DMS114 treated with DMSO at 0.1 percent for 48 hours (cell line): ENCODE measurements around the gene PDE5A.
"Not testable (repeated sequence)": the region's sequence is repeated elsewhere in the genome, so short reads cannot be mapped to it uniquely, and the experiment has no call there.

Experiments used
- DNase-seq: peaks from one replicate; lab custom pipeline; 2025; ENCODE audit not compliant: unreplicated experiment; lab: John Stamatoyannopoulos, UW

Gene PDE5A

DNA sequence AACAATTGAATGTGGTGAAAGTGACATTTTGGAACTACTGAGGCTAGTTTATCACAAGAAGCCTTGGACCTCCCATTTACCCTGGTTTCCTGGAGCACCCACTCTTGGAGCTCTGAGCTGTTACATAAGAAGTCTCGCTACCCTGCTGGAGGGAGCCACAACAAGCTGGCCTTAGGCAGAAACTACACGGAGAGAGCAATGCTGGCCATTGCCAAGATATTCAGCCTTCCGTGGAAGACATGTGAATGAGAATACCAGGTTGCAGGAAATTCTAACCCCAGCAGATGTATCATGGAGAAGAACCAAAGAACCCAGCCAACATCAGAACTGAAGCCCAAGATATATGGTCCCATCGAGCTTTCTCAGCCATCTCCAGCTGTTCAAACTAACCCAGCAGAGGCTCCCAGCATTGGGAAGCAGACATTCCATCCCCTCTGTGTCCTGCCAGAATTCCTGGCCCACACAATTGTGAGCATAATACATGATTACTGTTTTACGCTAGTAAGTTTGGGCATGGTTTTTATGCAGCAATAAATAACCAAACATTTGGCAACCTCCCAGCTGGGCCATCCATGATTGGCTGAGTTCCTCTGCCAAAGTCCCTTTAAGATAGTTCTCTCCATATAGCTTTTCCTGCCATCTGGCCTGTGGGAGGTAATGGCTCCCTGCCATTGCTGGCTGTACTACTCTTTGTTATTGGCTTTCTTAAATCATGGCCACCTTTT lies 17.9 kb upstream of the PDE5A start:
- DNase-seq: no peak

DNA sequence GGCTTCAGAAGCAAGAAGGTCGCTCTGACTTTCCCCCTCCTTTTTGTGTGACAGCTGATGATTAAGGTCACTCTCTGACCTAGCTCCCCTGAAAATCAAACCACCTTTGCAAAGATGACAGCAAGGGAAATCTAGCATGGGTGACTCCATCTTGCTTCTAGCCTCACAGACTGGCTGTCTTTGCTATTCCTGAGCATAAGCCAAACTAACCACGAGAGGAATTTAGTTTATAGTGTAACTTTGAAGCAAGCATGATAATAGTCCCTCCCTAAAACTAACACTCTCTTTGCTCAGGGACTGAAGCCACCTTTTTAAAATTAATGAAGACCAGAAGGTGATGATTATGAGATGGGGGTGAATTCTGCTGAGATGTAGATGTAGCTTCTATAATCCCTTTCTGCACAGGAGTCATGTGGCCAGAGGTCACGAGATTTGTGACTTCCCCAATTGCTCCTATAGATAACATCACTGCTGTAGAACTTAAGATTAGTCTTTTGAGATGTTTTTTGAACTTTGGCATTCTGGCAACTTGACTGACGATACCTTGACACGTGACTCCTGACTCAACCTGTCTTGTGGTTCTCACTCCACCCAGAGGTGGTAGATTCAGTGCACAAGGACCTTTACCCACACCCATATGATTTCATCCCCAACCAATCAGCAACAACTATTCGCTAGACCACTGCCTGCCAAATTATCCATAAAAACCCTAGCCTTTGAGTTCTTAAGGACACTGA lies 14.9 kb upstream of the PDE5A start:
- no peak for DNase-seq

DNA sequence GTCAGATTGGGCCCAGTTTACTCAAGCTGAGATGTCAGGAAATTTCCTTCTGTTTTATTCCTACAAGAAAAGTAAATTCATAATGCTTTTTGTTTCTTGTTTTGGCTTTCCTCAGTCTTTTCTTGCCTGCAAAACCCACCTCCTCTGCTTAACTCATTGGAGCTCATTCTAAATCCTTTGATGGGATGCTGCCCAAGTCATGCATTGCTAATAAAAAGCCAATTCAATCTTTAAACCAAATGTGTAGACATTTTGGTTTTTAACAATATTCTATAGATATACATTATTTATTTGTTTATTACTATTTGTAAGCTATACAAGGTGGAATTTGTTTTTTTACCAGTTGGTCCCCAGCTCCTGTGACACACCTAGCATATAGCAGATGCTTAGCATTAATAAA lies 13.2 kb upstream of the PDE5A start:
- DNase-seq: no peak

DNA sequence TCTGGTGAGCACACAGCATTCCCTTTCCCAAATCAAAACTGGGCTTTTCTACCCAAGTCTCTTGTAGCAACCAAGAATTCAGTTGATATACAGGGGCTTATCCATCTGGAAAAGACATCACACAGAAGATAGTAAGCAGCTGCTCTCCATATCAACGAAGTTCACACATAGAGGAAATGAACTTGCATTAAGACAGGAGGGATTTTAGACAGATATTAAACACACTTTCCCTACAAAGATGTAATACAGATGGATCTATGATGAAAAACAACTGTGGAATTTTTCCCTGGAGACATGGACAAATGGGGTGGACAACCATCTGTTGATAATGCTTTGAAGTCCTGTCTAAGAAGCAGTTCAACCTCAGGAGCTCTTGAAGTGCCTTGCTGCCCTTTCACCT lies 9.8 kb upstream of the PDE5A start:
- DNase-seq: no peak

DNA sequence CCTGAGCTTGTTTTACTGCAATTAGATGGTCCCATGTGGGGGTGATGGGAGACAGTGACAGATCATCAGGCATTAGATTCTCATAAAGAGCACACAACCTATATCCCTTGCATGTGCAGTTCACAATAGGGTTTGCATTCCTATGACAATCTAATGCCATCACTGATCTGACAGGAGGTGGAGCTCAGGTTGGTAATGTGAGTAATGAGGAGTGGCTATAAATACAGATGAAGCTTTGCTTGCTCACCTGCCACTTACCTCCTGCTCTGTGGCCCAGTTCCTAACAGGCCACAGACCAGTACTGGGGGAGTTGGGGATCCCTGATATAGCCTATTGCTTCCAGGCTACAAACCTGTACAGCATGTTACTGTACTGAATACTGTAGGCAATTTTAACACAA lies 8.2 kb upstream of the PDE5A start:
- DNase-seq: not testable (repeated sequence)

DNA sequence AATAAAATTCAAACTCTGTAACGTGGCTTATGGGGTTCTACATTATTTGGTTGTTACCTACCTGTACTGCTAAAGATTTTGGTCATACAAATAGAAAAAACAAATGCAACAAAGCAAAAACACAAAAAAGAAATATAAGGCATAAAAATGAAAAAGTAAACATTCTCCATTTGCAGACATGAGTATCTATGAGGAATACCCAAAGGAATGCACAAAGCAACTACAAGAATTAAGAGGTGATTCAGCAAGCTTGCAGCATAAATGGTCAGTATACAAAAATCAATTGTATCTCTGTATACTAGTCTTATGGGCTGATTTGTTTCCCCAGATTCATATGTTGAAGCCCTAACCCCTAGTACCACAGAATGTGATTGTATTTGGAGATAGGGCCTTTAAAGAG lies 3.6 kb upstream of the PDE5A start:
- DNase-seq: no peak

DNA sequence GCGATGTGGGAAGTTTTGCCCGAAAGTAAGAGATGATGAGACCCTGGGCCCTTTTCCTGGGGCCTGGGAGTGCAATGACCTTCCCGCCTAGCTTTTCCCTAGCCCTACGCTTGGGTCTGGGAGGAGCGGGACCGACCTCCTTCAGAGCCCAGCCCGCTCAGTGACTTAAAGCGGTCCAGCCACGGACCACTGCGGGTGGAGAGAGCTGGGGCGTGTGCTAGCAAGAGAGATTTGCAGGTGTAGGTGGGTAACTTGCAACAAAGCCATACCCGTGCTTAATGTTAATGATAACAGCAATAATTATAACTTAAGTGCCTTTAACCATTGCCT lies 503 bp upstream of the PDE5A start:
- no peak for DNase-seq

DNA sequence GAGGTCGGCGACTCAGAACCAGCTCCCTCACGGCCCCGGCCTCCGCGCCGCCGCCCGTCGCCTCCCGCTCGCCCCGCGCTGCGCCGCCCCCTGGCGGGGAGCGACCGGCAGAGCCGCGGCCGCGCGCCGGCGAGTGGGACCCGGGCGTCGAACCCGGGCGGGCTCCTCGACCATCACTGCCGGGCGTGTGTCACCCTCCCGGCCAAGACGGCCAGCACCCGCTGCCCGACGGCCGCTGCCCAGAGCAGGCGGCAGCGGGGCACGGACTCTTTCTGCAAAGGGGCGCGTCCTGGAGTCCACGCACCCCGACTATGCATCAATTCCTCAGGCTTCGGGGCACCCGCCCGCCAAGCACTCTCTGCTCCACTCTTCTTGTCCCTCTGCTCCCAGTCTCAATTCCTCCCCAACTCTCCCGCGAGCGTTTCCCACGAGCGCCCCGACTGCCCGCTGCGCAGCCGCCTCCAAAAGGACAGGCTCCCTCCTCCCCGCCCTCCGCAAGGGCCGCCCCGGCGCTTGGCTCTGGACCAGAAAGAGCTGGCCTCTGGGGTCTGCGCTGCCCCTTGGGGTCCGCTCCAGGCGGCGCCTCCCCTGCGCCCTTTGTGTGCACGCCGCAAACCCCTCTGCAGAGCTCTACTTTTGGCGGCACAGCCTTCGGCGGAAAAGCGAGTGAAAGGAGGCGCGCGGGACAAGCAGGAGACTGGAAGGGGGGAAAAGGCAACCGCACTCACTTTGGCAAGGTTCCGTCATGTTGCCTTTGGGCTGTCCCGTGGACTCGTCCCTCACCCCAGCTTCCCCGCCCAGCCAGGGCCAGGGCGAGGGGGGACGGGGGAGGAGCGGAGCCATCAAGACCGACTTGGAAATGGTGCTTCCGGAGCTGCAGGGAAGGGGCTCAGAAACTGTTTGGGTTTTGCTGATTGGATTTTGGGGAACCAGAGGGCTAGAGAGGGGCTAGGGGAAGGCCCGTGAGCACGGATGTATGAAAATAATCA lies 1.0 kb downstream of the PDE5A start:
- peak; percentile 23 for DNase-seq

DNA sequence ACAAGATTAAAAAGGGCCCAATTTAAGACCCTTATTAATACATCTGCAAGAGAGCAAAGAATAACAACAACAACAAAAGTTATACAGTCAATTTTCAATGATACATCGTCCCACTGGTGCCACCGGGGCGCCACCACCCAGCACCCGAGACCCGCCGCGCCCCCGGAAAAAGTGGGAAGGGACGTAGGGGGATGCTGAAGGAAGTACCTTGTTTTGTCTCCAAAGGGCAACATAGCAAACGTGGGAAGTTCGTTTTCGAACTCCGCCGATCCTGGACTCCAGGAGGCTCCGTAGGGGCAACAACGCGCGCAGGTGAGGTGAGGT lies 1.7 kb downstream of the PDE5A start:
- DNase-seq: no peak

DNA sequence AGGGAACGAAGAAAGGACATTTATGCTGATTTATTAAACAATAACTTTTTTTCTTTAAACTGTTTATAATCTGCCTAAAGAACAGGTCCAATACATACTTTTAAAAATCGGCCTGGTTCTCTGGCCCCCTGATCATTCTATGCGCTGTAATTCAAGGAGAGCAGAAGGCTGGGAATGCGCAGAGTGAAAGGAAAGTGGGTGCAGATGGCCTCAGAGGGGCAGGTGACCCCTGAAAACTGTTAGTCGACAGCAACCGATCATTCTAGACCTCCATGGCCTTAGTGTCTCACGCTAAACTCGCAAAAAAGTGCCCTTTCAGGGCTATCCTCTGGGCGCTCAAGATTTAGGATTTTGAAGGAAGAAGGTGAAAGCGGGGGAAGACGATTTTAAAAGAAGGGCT lies 2.2 kb downstream of the PDE5A start:
- no peak for DNase-seq

DNA sequence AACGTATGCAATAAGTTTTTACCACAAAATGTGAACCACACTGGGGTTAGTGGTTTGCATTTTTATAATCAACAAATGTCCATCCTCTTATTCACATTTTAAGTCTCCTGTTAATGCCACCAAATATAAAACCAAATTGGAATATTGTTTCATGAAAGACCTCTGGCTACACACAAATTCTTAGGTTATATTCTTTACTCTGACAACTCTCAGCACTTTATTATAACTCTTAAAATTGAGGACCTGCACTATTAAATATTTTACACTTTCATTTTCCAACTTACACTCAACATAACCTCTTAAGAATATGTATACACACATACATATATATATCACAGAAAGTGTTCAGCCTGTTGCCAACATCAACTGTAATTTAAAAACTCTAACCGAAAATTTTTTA lies 2.8 kb downstream of the PDE5A start:
- no peak for DNase-seq

DNA sequence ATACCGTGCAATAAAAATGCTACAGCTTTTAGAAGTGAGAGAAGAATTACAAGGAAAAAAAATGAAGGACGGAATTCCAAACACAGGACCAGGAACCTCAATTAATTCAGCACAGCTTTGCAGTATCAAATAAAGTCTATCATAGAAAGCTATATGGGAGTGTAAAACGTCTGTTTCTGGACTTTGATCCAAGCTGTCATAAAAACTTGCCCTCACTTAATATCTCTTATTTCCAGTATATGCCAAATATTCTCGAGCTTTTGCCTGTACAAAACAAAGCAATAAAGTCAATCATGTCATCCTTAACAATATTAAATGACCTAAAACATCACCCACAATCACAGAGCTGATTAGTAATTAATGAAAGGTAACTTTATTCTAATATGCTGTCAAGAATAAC lies 4.2 kb downstream of the PDE5A start:
- no peak for DNase-seq

DNA sequence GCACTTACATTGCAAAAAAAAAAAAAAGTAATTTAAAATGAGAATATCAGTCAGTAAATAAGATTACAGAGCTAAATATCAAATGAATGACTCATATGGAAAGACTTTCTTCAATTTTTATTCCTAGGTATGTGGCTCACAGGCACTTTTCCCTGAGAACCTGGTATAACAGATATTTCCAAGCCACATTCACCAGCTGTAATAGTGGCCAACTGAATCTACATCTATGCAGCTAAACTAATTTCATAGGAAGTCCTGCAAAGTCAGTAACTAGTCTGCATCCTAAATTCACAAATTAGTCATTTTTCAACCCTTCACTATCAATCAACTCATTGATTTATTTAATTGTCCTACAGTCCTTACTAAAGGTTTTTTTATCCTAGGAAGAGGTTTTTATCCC lies 5.6 kb downstream of the PDE5A start:
- DNase-seq: no peak

DNA sequence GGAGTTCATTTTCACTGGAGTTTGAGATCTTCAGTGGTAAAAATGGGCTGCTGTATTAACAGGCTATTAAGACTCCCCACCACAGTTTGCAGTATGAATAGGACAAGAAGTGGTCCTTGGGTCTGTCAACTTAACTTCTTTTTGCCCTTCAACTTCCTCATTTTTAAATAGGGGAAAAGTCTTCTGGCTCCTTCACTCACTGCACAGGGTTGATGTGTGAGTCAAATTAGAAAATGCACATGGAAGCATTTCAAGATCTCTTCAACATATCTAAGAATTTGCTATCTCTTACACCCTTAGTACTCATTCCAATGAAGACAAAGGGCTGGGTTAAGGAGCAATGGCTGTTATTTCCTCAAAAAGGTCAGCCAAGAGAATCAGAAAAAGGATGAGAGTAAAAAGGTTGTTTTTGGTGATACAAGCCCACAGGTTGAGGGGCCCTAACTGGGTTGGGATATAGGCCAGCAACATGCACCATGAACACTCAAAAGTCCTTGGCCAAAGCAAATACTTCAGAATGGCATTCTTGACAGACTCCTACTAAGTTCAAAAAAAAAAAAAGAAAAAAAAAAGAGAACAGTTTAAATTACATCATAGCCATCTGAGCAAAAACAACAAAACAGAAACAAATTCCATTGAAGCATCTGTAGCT lies 13.4 kb downstream of the PDE5A start:
- DNase-seq: no peak

DNA sequence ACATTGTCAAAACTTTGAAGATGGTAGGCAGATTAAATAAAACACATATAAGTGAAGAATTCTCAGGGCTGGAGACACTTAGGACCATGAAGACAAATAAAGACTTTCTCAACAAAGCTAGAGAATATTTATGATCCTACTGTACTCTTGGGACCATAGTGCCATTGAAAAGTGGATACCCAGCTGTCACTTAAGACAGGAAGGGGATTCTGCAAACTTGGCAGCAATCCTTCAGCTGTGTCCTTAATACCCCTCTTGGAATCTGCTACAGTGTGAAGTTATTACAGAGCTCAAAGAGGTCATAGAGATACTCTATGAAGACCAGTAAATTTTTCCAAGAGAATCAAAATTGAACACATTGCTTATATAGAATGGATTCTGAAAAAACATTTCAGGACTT lies 24.3 kb downstream of the PDE5A start:
- no peak for DNase-seq

DNA sequence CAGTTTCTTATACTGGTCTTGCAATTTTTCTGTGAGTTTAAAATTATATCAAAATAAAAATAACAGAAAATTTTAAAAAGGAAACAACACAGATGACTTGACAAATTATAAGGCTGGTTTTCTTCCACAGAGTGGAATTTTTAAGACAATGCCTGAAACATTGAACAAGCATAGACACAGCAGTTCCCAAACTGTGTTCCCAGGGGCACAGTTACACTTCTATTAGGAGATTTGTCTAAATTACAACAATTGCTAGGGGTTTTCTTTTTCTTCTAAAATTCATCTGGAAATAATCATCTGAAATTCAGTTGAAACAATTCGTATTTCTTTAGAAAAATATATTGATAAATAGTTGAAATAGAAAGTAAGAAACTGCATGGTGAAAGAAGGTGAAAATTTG lies 26.2 kb downstream of the PDE5A start:
- no peak for DNase-seq

DNA sequence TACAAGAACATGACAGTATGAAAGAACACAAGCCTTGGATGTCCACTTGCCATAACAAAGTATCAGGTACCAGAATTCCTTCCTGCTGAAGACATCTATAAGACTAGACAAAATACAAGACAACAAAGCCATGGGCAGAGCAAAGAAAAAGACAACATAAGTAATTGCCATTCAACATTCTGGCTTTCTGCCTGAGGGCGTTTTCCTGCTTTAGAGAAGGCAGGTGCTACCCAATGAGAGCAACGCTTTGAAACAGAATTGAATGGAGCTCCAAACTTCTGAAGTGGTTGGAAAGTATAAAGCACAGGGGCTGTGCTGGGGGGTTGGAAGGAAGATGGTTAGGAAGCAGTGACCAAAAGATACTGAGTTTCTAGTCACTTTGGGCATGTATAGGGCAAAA lies 30.1 kb downstream of the PDE5A start:
- DNase-seq: no peak

DNA sequence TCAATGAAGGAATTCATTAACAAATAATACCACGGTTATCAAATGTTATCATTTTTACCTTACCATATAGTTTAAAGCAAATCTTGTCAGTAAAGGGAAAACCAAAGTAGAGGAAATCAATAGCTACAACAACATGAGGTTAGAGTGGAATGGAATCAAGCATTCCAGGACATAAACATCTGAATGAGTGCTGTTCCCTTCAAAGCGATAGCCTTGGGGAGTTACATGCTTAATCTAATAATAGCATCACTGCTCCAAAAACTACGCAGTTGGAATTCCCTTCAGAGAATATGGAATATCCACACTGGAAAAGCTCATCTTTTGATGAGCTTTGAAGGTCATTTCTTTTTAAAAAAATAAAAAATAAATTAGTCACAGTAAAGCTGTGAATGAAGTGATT lies 31.2 kb downstream of the PDE5A start:
- DNase-seq: no peak

DNA sequence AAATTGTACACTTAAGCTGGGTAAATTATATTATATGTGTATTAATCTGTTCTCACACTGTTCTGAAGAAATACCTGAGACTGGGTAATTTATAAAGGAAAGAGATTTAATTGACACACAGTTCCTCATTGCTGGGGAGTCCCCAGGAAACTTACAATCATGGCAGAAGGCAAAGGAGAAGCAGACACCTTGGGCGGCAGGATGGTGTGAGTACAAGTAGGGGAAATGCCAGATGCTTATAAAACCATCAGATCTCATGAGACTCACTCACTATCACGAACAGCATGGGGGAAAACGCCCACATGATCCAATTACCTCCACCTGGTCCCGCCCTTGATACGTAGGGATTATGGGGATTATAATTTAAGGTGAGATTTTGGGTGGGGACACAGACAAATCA lies 34.9 kb downstream of the PDE5A start:
- no peak for DNase-seq

DNA sequence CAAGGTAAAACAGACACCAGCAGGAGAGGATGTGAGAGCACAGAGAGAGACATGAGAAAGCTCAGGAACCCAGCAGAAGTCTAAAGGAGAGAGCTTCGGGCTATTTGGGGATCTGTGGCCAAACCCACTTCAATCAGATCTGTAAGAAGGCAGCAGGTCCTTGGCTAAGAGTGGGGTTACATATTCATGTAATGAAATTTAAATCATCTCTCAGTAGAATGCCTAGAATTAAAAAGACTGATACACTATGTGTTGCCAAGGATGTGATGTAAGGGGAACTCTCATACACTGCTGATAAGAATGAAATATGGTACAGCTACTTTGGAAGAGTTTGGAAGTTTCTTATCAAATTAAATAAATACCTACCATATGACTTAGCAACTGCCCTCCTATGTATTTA lies 35.8 kb downstream of the PDE5A start:
- DNase-seq: no peak

DNA sequence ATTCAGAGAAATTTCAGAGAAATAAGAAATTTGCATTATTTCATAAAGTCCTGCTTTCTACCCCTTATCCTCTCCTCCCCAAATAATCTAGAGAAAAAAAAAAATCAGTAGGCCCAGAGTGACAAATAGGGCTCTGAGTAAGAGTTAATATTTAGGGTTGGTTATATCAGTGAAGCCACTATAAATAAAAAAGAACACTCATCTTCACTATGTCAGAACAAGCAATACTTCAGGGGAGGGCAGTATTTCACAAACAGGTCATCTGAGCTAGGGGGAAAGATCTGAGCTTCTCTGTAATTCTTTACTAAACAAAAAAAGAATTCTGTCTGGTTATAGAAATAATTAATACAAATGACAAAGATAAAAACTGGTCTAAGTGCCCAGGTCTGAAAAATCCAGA lies 39.4 kb downstream of the PDE5A start:
- no peak for DNase-seq

DNA sequence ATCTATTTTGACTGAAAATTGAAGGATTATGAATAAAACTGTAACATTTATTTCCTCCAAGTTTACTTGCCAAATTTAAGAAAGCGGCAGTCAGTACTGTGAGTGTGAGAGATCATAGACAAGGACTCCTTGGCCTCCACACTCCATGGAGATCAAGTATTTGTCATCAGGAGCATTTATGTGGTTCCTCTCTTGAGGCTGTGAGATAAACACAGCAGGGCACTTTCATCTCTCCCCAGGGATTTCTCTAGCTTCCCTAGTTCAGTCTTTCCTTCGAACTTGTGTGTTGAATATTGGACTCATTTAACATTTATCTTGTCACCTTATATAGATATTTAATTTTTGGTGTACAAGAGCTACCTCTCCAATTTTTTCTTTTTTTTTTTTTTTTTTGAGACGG lies 40.8 kb downstream of the PDE5A start:
- no peak for DNase-seq
